ENCODE measurements around the gene ACTG1. TPM values are rescaled to one million over a fixed set of nuclear protein-coding genes. Genes with fewer than 3 reads are reported as not detected.

Gene ACTG1
- total RNA-seq, 1 experiment from 2014 or later: 4,160 TPM

DNA sequence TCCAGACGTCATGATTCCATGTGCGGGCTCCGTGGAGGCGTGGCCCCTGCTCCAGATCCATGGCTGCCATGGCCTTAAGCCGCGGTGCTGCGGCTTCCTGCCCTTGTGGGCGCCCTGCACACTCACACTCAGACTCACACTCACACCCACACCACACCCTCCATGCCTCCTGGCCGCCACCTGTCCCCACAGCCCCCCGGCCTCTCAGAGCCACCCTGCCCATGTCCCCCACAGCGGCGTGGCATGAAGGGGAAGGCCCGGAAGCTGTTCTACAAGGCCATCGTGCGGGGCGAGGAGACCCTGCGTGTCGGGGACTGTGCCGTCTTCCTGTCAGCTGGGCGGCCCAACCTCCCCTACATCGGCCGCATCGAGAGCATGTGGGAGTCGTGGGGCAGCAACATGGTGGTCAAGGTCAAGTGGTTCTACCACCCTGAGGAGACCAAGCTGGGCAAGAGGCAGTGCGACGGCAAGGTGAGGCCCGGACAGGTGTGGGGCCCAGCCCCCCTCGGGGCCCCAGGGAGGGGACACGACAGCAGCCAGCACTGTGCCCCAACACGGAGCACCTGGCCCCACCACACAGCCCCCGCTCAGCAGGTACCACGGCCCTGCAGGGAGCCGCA, 50.0 kb downstream of the ACTG1 start:
- no peak overlapping the region for H3T11ph ChIP-seq (ENCODE audit: low read length)
- no peak overlapping the region for H2BK20ac ChIP-seq (ENCODE audit: low read depth, low read length, poor library complexity, severe bottlenecking)
- H3K4me2 ChIP-seq (ENCODE audit: insufficient read depth, insufficient read length, low read length): no peak overlapping the region
- no peak overlapping the region for H2AFZ ChIP-seq (ENCODE audit: low read length)
- no peak for DNase-seq
- no peaks in the 10 kb centered on the region for H3K9me3 ChIP-seq (ENCODE audit: control insufficient read depth, low read depth, low read length)
- TF ChIP-seq, protein P1, sequence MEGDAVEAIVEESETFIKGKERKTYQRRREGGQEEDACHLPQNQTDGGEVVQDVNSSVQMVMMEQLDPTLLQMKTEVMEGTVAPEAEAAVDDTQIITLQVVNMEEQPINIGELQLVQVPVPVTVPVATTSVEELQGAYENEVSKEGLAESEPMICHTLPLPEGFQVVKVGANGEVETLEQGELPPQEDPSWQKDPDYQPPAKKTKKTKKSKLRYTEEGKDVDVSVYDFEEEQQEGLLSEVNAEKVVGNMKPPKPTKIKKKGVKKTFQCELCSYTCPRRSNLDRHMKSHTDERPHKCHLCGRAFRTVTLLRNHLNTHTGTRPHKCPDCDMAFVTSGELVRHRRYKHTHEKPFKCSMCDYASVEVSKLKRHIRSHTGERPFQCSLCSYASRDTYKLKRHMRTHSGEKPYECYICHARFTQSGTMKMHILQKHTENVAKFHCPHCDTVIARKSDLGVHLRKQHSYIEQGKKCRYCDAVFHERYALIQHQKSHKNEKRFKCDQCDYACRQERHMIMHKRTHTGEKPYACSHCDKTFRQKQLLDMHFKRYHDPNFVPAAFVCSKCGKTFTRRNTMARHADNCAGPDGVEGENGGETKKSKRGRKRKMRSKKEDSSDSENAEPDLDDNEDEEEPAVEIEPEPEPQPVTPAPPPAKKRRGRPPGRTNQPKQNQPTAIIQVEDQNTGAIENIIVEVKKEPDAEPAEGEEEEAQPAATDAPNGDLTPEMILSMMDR (conservative IDR thresholded peaks at IDR 0.05): no peak
- H4K8ac ChIP-seq (replicated peaks; ENCODE audit: insufficient read length, low read depth, low read length): no peak overlapping the region
- no peak overlapping the region for H2BK15ac ChIP-seq (ENCODE audit: low read depth, low read length)
- peaks cover 0 to 5% of the 10 kb centered on the region in 2 experiments; a peak in 1 of 4 replicates for H3K4me1 Mint-ChIP-seq
- no peaks in the 10 kb centered on the region for H3K79me2 ChIP-seq (ENCODE audit: insufficient read depth, low read length)
- no peak overlapping the region for H3K23ac ChIP-seq (ENCODE audit: insufficient read length, low read depth, low read length)
- no peak overlapping the region for H3K18ac ChIP-seq (ENCODE audit: insufficient read length, low read depth, low read length)
- no peak overlapping the region for H3K4ac ChIP-seq (ENCODE audit: low read depth, low read length)
- no peaks in the 10 kb centered on the region for H4K20me1 ChIP-seq (ENCODE audit: control insufficient read depth, insufficient read depth, insufficient read length)
- H2BK120ac ChIP-seq (ENCODE audit: low read depth, low read length, poor library complexity, severe bottlenecking): no peak overlapping the region
- no peak overlapping the region for H2AK5ac ChIP-seq (ENCODE audit: insufficient read length, low read length)
- H2BK5ac ChIP-seq (ENCODE audit: insufficient read length, low read length): no peak overlapping the region
- H2BK12ac ChIP-seq (ENCODE audit: insufficient read length, low read depth, low read length): no peak overlapping the region
- H3K79me1 ChIP-seq (ENCODE audit: insufficient read depth, low read depth, low read length, poor library complexity, severe bottlenecking): no peaks in the 10 kb centered on the region
- no peaks in the 10 kb centered on the region for H3K27me3 Mint-ChIP-seq (ENCODE audit: low read depth)
- no CpG with 5 or more reads among the region's 33 CpGs for WGBS (ENCODE audit: extremely low coverage, insufficient read length, low lambda C conversion rate)
- no peak overlapping the region for H3K56ac ChIP-seq (ENCODE audit: insufficient read length, low read depth, low read length)
- H3K9ac ChIP-seq (ENCODE audit: extremely low read depth, insufficient read length, low read length): no peak overlapping the region
- no peaks in the 10 kb centered on the region for H3K4me1 ChIP-seq (ENCODE audit: insufficient read depth, low read length)
- no peak overlapping the region for H3K27ac Mint-ChIP-seq
- no peak overlapping the region for H4K5ac ChIP-seq (ENCODE audit: insufficient read length, low read depth, low read length)
- H3K9me3 Mint-ChIP-seq: no peaks in the 10 kb centered on the region
- no peak overlapping the region; a peak in 1 of 5 replicates for H3K4me3 Mint-ChIP-seq
- H3K23me2 ChIP-seq (ENCODE audit: insufficient read length, low read depth, low read length, poor library complexity, severe bottlenecking): no peaks in the 10 kb centered on the region
- H3K27ac ChIP-seq (ENCODE audit: insufficient read length, low read depth, low read length): no peak overlapping the region
- H3K14ac ChIP-seq (ENCODE audit: insufficient read depth, low read length): no peak overlapping the region
- H3K36me3 Mint-ChIP-seq (ENCODE audit: insufficient read depth in 1 of 3, low read depth in 3 of 3): no peaks in the 10 kb centered on the region
- H3K27me3 ChIP-seq (ENCODE audit: insufficient read depth, low read length): no peaks in the 10 kb centered on the region
- H4K91ac ChIP-seq (ENCODE audit: insufficient read length, low read depth, low read length): no peak overlapping the region

Data from H9 (cell line).